Suprapubic skin (tissue), 4 donors: ENCODE results near the gene CACNA2D4. TPM values are rescaled to one million over a fixed set of nuclear protein-coding genes. Genes with fewer than 3 reads are reported as not detected.

Experiments
- DNase-seq, 2 donors: peaks; one replicate each; pipeline ENCODE4 v3.0.0-alpha.2; 2019; ENCODE audit warnings: low spot score in 2 of 2
- H3K27ac ChIP-seq: fragments of 200-600 bp; sonication (generic); one replicate; pipeline ENCODE4 v1.5.1; 2019
- H3K27me3 ChIP-seq: fragments of 200-600 bp; sonication (generic); one replicate; pipeline ENCODE4 v1.5.1; 2019
- H3K36me3 ChIP-seq: fragments of 200-600 bp; sonication (generic); one replicate; pipeline ENCODE4 v1.5.1; 2019
- H3K4me1 ChIP-seq: fragments of 200-600 bp; sonication (generic); one replicate; pipeline ENCODE4 v1.5.1; 2019
- H3K4me3 ChIP-seq: fragments of 200-600 bp; sonication (generic); one replicate; pipeline ENCODE4 v1.5.1; 2019; ENCODE audit warnings: mild to moderate bottlenecking
- H3K9me3 ChIP-seq: fragments of 200-600 bp; sonication (generic); one replicate; pipeline ENCODE4 v1.5.1; 2019
- EP300 ChIP-seq: sonication (generic); formaldehyde crosslinking; IDR thresholded peaks from one replicate; pipeline ENCODE4 v1.6.1; 2017; ENCODE audit warnings: antibody characterized with exemption
- POLR2A ChIP-seq, 2 donors: fragments of 450-650 bp; IDR thresholded peaks; one replicate each; pipeline ENCODE4 v1.6.1; 2017; ENCODE audit warnings: antibody characterized with exemption in 2 of 2, mild to moderate bottlenecking in 2 of 2, moderate library complexity in 2 of 2
- POLR2AphosphoS5 ChIP-seq, 3 donors: sonication (generic); formaldehyde crosslinking; IDR thresholded peaks; one replicate each; pipeline ENCODE4 v1.6.1; 2017; ENCODE audit warnings: antibody characterized with exemption in 3 of 3
- WGBS: methylation state at CpG from one replicate; pipeline ENCODE4 v1.1.5; 2018; 5-methylcytosine and 5-hydroxymethylcytosine counted together
- total RNA-seq, 4 donors: library from RNA; depleted of rRNA; stranded (reverse); fragments of >200 nt; gene quantifications; one replicate each; pipeline ENCODE4 v1.1.0, GENCODE V29; 2016
- TF ChIP-seq, protein P1 (sequence below), 2 donors: fragments of 200-600 bp in 1 of 2; fragments of 450-650 bp in 1 of 2; sonication (generic) in 1 of 2; IDR thresholded peaks; one replicate each; pipeline ENCODE4 v1.5.1; 2016 to 2019; ENCODE audit warnings: antibody characterized with exemption in 2 of 2, mild to moderate bottlenecking in 1 of 2, moderate library complexity in 1 of 2

The CACNA2D4 gene
- total RNA-seq, 4 donors from 2014 or later, result 0.56 to 1.5 (median 0.97) TPM

DNA sequence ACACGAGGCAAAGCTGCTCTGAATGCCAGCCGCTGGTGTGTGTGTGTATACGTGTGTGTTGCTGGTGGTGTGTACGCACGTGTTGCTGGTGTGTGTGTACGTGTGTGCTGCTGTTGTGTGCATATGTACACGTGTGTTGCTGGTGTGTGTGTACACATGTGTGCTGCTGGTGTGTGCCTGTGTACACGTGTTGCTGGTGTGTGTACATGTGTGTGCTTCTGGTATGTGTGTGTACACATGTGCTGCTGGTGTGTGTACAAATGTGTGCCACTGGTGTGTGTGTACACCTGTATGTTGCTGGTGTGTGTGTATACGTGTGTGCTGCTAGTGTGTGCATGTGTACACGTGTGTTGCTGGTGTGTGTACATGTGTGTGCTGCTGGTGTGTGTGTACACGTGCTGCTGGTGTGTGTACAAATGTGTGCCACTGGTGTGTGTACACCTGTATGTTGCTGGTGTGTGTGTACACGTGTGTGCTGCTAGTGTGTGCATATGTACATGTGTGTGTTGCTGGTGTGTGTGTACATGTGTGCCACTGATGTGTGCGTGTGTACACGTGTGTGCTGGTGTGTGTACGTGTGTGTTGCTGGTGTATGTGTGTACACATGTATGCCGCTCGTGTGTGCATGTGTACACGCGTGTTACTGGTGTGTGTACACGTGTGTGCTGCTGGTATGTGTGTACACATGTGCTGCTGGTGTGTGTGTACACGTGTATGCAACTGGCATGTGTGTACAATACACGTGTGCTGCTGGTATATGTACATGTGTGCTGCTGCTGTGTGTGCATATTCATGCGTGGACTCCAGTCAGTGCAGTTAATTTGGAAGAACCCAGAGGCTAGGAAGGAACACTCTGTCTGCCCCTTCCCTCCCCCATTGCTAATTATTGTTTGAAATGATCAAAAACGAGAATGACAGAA is 47.2 kb downstream of the CACNA2D4 start:
- TF ChIP-seq POLR2A (IDR thresholded peaks at IDR 0.05), result no peak
- TF ChIP-seq EP300, result no peak
- TF ChIP-seq, protein P1, sequence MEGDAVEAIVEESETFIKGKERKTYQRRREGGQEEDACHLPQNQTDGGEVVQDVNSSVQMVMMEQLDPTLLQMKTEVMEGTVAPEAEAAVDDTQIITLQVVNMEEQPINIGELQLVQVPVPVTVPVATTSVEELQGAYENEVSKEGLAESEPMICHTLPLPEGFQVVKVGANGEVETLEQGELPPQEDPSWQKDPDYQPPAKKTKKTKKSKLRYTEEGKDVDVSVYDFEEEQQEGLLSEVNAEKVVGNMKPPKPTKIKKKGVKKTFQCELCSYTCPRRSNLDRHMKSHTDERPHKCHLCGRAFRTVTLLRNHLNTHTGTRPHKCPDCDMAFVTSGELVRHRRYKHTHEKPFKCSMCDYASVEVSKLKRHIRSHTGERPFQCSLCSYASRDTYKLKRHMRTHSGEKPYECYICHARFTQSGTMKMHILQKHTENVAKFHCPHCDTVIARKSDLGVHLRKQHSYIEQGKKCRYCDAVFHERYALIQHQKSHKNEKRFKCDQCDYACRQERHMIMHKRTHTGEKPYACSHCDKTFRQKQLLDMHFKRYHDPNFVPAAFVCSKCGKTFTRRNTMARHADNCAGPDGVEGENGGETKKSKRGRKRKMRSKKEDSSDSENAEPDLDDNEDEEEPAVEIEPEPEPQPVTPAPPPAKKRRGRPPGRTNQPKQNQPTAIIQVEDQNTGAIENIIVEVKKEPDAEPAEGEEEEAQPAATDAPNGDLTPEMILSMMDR (IDR thresholded peaks at IDR 0.05), result no peak
- TF ChIP-seq POLR2AphosphoS5 (IDR thresholded peaks at IDR 0.05), result no peak
- Histone ChIP-seq H3K27ac (no peak overlapping the region), H3K4me3 (no peak overlapping the region), H3K4me1 (no peaks in the 10 kb centered on the region), H3K36me3 (no peaks in the 10 kb centered on the region), H3K9me3 (no peaks in the 10 kb centered on the region), H3K27me3 (peaks cover 36% of the 10 kb centered on the region)
- DNase-seq, result no peak
- WGBS, result 90% methylated on average over 19 of the region's 24 CpGs

DNA sequence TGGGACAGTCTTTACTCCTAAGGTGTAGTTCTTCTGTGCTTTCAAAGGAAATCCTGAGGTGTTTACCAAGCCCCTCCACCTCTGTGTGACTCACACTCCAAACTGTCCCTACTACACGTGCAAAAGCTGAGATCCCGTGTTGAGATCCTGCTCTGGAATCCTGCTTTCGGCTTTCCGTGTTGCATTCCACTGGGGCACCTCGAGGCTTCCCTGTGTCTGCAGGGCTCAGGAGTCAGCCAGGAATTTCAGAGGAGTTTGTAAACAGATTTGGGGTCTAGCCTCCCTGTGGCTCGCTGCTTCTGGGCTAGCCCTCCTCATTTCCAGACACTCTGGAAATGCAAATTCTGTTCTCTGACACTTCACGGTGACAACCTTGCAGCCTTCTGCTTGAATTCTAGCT is 48.4 kb downstream of the CACNA2D4 start:
- no peaks in the 10 kb centered on the region for H3K9me3 ChIP-seq
- H3K36me3 ChIP-seq, result no peaks in the 10 kb centered on the region
- no peak overlapping the region for H3K4me3 ChIP-seq
- H3K4me1 ChIP-seq, result no peaks in the 10 kb centered on the region
- TF ChIP-seq POLR2A (IDR thresholded peaks at IDR 0.05), result no peak
- TF ChIP-seq, protein P1 (IDR thresholded peaks at IDR 0.05), result no peak
- TF ChIP-seq POLR2AphosphoS5 (IDR thresholded peaks at IDR 0.05), result no peak
- TF ChIP-seq EP300, result no peak
- 37% methylated on average over 4 of the region's 7 CpGs for WGBS
- no peak for DNase-seq
- H3K27me3 ChIP-seq, result peaks cover 31% of the 10 kb centered on the region
- no peak overlapping the region for H3K27ac ChIP-seq

DNA sequence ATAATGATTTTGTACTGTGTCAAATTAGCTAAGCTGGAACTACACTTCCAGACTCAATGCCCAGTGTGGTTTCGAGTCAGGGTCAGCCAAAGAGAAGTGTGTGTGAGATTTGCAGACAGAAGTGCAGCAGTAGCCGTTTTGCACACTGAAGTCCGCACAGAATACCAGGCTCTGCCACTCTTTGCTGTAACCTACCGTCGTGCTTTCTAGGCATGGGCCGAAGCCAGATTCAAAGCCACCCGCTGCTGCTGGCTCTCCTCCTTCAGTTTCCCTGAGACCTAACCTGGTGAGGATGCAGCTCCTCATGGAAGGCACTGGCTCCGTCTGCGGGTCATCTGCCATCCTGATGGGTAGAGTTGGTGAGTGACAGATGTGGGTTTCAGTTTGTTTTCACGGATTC is 49.3 kb downstream of the CACNA2D4 start:
- no peak for DNase-seq
- Histone ChIP-seq H3K9me3 (no peaks in the 10 kb centered on the region), H3K4me1 (no peaks in the 10 kb centered on the region), H3K4me3 (no peak overlapping the region), H3K27me3 (peaks cover 30% of the 10 kb centered on the region), H3K36me3 (no peaks in the 10 kb centered on the region), H3K27ac (no peak overlapping the region)
- WGBS, result 92% methylated on average over 10 of the region's 10 CpGs
- no peak for TF ChIP-seq POLR2A (IDR thresholded peaks at IDR 0.05)
- TF ChIP-seq, protein P1 (IDR thresholded peaks at IDR 0.05), result no peak
- no peak for TF ChIP-seq POLR2AphosphoS5 (IDR thresholded peaks at IDR 0.05)
- no peak for TF ChIP-seq EP300

DNA sequence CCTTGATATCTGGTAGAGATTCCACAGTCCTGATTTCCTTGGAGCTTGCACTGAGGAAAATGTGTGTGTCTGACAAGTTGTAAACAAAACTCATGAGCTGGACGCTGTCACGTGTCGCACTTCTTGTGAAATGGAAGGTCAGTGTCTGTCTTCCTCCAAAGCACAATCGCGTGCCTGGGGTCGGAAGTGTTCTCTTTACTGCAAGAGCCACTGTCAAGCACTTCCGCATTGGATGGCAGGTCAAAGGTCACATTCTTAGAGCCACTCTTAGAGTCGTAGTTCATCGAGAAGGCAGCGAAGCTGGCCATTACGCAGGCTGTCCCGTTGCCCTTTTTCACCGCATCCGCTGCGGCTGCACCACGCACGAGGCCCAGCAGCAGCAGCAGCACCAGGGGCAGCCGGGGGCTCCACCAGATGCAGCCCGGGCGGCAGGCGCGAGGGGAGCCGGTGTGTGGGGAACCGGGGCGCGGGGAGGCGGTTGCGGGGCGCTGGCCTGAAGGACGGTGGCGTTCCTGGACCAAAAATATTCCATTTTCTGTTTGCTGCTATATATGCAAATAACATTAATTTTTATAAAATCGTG is 53.1 kb downstream of the CACNA2D4 start:
- Histone ChIP-seq H3K4me1 (no peaks in the 10 kb centered on the region), H3K27ac (no peak overlapping the region), H3K9me3 (no peaks in the 10 kb centered on the region), H3K36me3 (no peaks in the 10 kb centered on the region), H3K27me3 (peaks cover 26% of the 10 kb centered on the region), H3K4me3 (no peak overlapping the region)
- DNase-seq, result no peak
- TF ChIP-seq EP300 (no peak), POLR2A (IDR thresholded peaks at IDR 0.05) (no peak), POLR2AphosphoS5 (IDR thresholded peaks at IDR 0.05) (no peak)
- TF ChIP-seq, protein P1 (IDR thresholded peaks at IDR 0.05), result no peak
- 88% methylated on average over 30 of the region's 32 CpGs for WGBS

DNA sequence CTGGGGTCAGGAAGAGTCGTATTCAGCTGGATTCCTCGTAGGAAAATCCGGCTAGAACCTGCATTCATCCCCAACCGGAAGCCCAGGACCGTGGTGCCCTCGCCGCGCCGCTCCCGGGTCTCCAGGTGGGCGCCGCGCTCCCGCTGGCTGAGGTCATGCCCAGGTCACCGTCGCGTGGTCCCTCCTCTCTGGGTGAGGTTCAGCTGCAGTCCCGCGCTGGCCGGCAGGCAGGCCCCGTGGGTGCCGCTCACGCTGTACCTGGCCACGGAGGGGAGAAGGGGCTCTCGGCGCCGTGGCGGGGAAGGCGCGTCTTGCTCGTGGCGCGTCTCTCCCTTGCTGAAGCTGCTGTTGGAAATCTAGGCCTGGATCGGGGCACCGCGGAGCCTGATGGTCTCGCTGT is 53.6 kb downstream of the CACNA2D4 start:
- WGBS, result 75% methylated on average over 30 of the region's 37 CpGs
- H3K9me3 ChIP-seq, result no peaks in the 10 kb centered on the region
- no peaks in the 10 kb centered on the region for H3K36me3 ChIP-seq
- H3K4me3 ChIP-seq, result no peak overlapping the region
- H3K27ac ChIP-seq, result no peak overlapping the region
- DNase-seq, result no peak
- H3K27me3 ChIP-seq, result peaks cover 21% of the 10 kb centered on the region
- H3K4me1 ChIP-seq, result no peaks in the 10 kb centered on the region
- TF ChIP-seq, protein P1 (IDR thresholded peaks at IDR 0.05), result no peak
- TF ChIP-seq POLR2AphosphoS5 (IDR thresholded peaks at IDR 0.05) (no peak), EP300 (no peak), POLR2A (IDR thresholded peaks at IDR 0.05) (no peak)
